ENCODE results near the gene PARD3. TPM values are rescaled to one million over a fixed set of nuclear protein-coding genes. Genes with fewer than 3 reads are reported as not detected.

The PARD3 gene
- total RNA-seq, 2 donors from 2014 or later = 32.0 to 61.9 TPM

GRCh38 chr10:34801097-34801733 lies 13.9 kb downstream of the PARD3 start:
- TF ChIP-seq POLR2AphosphoS5 (IDR thresholded peaks at IDR 0.05) = no peak
- TF ChIP-seq CTCF (IDR thresholded peaks at IDR 0.05) = no peak
- no peak for TF ChIP-seq POLR2A (IDR thresholded peaks at IDR 0.05)
- no peak overlapping the region for H3K4me3 ChIP-seq
- DNase-seq (ENCODE audit: low spot score) = no peak
- intact Hi-C loops (cut with DNase I) = no loop called here
- H3K4me1 ChIP-seq (replicated peaks) = no peaks in the 10 kb centered on the region
- H3K36me3 ChIP-seq = no peaks in the 10 kb centered on the region
- H3K27ac ChIP-seq = no peak overlapping the region
- no peaks in the 10 kb centered on the region for H3K9me3 ChIP-seq
- H3K27me3 ChIP-seq (replicated peaks; ENCODE audit: insufficient read depth) = no peaks in the 10 kb centered on the region
- 53% methylated on average over 7 of the region's 7 CpGs for WGBS

DNA sequence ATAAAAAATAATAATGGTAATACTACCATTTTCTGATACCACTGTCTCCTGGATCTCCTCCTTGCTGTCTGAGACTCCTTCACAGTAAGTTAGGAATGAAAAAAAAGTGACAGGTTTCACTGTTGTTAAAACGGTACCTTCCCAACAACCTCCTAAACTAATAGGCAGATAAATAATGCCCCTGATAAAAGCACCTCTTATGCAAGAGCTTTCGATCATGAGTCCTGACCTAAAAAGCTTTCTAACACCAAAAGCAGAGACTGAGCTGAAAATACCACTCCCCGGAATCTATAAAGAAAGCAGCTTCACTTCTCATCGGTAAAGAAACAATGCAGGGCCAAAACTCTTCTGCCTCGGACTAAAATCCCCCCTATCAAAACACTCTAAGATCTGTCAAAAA lies 14.5 kb downstream of the PARD3 start:
- H3K36me3 ChIP-seq = no peaks in the 10 kb centered on the region
- no peaks in the 10 kb centered on the region for H3K4me1 ChIP-seq (replicated peaks)
- H3K9me3 ChIP-seq = no peaks in the 10 kb centered on the region
- no peak for DNase-seq (ENCODE audit: low spot score)
- H3K4me3 ChIP-seq = no peak overlapping the region
- no peak overlapping the region for H3K27ac ChIP-seq
- intact Hi-C loops (cut with DNase I) = no loop called here
- 35% methylated on average over 5 of the region's 5 CpGs for WGBS
- H3K27me3 ChIP-seq (replicated peaks; ENCODE audit: insufficient read depth) = no peaks in the 10 kb centered on the region
- no peak for TF ChIP-seq CTCF (IDR thresholded peaks at IDR 0.05)
- TF ChIP-seq POLR2A (IDR thresholded peaks at IDR 0.05) = no peak

DNA sequence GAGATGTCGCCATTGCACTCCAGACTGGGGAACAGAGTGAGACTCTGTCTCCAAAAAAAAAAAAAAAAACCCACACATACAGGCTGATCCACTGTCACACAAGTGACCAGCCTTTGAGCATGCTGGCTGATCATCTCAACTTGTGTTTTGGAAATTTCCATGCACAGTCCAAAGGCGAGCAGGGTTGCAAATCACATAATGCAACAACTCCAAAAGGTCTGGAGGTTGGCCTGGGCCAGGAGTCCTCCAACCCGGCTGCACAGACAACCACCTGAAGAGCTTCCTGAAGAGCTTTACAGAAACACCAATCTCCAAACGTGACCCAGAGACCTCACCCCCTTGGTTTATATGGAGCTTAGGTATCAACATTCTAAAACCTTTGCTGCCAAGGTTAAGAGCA lies 16.4 kb downstream of the PARD3 start:
- Histone ChIP-seq H3K9me3 (no peaks in the 10 kb centered on the region), H3K4me1 (replicated peaks) (no peaks in the 10 kb centered on the region), H3K36me3 (no peaks in the 10 kb centered on the region), H3K4me3 (no peak overlapping the region), H3K27me3 (replicated peaks; ENCODE audit: insufficient read depth) (no peaks in the 10 kb centered on the region), H3K27ac (no peak overlapping the region)
- intact Hi-C loops (cut with DNase I) = no loop called here
- TF ChIP-seq CTCF (IDR thresholded peaks at IDR 0.05) = no peak
- no peak for TF ChIP-seq POLR2A (IDR thresholded peaks at IDR 0.05)
- TF ChIP-seq POLR2AphosphoS5 (IDR thresholded peaks at IDR 0.05) = no peak
- DNase-seq (ENCODE audit: low spot score) = no peak
- 97% methylated on average over 4 of the region's 4 CpGs for WGBS

- Histone ChIP-seq H3K4me1 (replicated peaks) (no peaks in the 10 kb centered on the region), H3K36me3 (no peaks in the 10 kb centered on the region), H3K27ac (no peak overlapping the region), H3K9me3 (no peaks in the 10 kb centered on the region), H3K27me3 (replicated peaks; ENCODE audit: insufficient read depth) (no peaks in the 10 kb centered on the region), H3K4me3 (no peak overlapping the region)
- DNase-seq (ENCODE audit: low spot score) = no peak
- 88% methylated on average over 6 of the region's 6 CpGs for WGBS
- intact Hi-C loops (cut with DNase I) = no loop called here
- TF ChIP-seq POLR2A (IDR thresholded peaks at IDR 0.05) (no peak), POLR2AphosphoS5 (IDR thresholded peaks at IDR 0.05) (no peak), CTCF (IDR thresholded peaks at IDR 0.05) (no peak)
Observed at GRCh38 chr10:34797155-34797554, 17.9 kb downstream of the PARD3 start.

- no peaks in the 10 kb centered on the region for H3K36me3 ChIP-seq
- no peak for TF ChIP-seq POLR2A (IDR thresholded peaks at IDR 0.05)
- TF ChIP-seq CTCF (IDR thresholded peaks at IDR 0.05) = no peak
- no peak for TF ChIP-seq POLR2AphosphoS5 (IDR thresholded peaks at IDR 0.05)
- no peaks in the 10 kb centered on the region for H3K27me3 ChIP-seq (replicated peaks; ENCODE audit: insufficient read depth)
- WGBS = 94% methylated on average over 1 of the region's 1 CpG
- H3K9me3 ChIP-seq = no peaks in the 10 kb centered on the region
- intact Hi-C loops (cut with DNase I) = no loop called here
- no peak overlapping the region for H3K4me3 ChIP-seq
- DNase-seq (ENCODE audit: low spot score) = no peak
- no peaks in the 10 kb centered on the region for H3K4me1 ChIP-seq (replicated peaks)
- H3K27ac ChIP-seq = no peak overlapping the region
Observed at GRCh38 chr10:34796133-34796532, 19.0 kb downstream of the PARD3 start.
